Lower lobe of right lung (tissue), 2 donors: ENCODE data around the gene PTCD2. TPM values are rescaled to one million over a fixed set of nuclear protein-coding genes. Genes with fewer than 3 reads are reported as not detected.
A peak's percentile ranks its signal among the peaks of the same experiment; 100 is the strongest.

ENCODE experiments used
- ATAC-seq, 2 donors: fragments of 200-7000 bp; cut with Tn5 transposase; one replicate each; pipeline ENCODE4 v1.9.1; 2020 to 2022; ENCODE audit warnings: mild to moderate bottlenecking in 2 of 2, moderate library complexity in 2 of 2
- DNase-seq: peaks from one replicate; pipeline ENCODE4 v3.0.0-alpha.2; 2020
- H3K27ac ChIP-seq: fragments of 200-600 bp; one replicate; pipeline ENCODE4 v1.8.0; 2022
- H3K27me3 ChIP-seq: fragments of 200-600 bp; one replicate; pipeline ENCODE4 v1.8.0; 2022; ENCODE audit warnings: low read depth
- H3K36me3 ChIP-seq: fragments of 200-600 bp; one replicate; pipeline ENCODE4 v1.8.0; 2022; ENCODE audit warnings: mild to moderate bottlenecking
- H3K4me1 ChIP-seq: fragments of 200-600 bp; one replicate; pipeline ENCODE4 v1.8.0; 2022
- H3K4me3 ChIP-seq: fragments of 200-600 bp; one replicate; pipeline ENCODE4 v1.8.0; 2022; ENCODE audit warnings: mild to moderate bottlenecking
- H3K9me3 ChIP-seq: fragments of 200-600 bp; one replicate; pipeline ENCODE4 v1.8.0; 2022
- intact Hi-C: fragments of 100-400 bp; cut with DNase I; formaldehyde crosslinking; loops from one replicate; pipeline ENCODE4 v1.11.0; 2022
- total RNA-seq: library from RNA; stranded (reverse); fragmentation: NEBNext Ultra II Directional; extraction: Animal tissue kit (Norgen Biotek cat#: 25700); gene quantifications from one replicate; pipeline ENCODE4 v1.2.1, GENCODE V29; 2021
- TF ChIP-seq, protein P1 (sequence below): fragments of 200-600 bp; IDR thresholded peaks from one replicate; pipeline ENCODE4 v1.8.0; 2022; ENCODE audit warnings: antibody characterized with exemption, mild to moderate bottlenecking
- donor health status: DM: no; HTN: yes; CAD: no; lungs with severe emphysema.

PTCD2 gene
- total RNA-seq, 1 donor from 2014 or later = 5.9 TPM

DNA sequence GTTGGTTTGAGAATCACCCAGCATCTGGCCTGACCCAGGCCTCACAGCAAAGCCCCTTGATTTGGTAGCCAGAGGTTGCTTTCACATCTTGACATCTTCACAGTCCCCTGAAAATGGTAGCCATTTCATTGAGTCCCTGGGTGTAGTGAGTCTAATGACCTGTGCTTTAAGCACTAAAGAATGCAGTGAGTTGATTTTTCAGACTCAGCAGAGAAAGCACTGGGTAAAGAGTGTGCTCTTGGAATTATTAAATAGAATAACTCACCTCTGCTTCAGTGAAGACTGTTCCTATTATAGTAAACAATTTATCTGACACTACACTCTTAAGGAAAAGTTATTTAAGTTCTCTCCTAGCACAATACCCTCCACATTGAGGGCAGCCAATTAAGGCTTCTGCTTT, 56.2 kb downstream of the PTCD2 start:
- DNase-seq (no peak), ATAC-seq (no peak)
- Histone ChIP-seq H3K4me1 (peaks cover 15% of the 10 kb centered on the region), H3K27me3 (no peaks in the 10 kb centered on the region), H3K27ac (no peak overlapping the region), H3K36me3 (no peaks in the 10 kb centered on the region), H3K9me3 (no peaks in the 10 kb centered on the region), H3K4me3 (no peak overlapping the region)
- intact Hi-C loops = no loop called here
- TF ChIP-seq, protein P1, sequence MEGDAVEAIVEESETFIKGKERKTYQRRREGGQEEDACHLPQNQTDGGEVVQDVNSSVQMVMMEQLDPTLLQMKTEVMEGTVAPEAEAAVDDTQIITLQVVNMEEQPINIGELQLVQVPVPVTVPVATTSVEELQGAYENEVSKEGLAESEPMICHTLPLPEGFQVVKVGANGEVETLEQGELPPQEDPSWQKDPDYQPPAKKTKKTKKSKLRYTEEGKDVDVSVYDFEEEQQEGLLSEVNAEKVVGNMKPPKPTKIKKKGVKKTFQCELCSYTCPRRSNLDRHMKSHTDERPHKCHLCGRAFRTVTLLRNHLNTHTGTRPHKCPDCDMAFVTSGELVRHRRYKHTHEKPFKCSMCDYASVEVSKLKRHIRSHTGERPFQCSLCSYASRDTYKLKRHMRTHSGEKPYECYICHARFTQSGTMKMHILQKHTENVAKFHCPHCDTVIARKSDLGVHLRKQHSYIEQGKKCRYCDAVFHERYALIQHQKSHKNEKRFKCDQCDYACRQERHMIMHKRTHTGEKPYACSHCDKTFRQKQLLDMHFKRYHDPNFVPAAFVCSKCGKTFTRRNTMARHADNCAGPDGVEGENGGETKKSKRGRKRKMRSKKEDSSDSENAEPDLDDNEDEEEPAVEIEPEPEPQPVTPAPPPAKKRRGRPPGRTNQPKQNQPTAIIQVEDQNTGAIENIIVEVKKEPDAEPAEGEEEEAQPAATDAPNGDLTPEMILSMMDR = no peak

DNA sequence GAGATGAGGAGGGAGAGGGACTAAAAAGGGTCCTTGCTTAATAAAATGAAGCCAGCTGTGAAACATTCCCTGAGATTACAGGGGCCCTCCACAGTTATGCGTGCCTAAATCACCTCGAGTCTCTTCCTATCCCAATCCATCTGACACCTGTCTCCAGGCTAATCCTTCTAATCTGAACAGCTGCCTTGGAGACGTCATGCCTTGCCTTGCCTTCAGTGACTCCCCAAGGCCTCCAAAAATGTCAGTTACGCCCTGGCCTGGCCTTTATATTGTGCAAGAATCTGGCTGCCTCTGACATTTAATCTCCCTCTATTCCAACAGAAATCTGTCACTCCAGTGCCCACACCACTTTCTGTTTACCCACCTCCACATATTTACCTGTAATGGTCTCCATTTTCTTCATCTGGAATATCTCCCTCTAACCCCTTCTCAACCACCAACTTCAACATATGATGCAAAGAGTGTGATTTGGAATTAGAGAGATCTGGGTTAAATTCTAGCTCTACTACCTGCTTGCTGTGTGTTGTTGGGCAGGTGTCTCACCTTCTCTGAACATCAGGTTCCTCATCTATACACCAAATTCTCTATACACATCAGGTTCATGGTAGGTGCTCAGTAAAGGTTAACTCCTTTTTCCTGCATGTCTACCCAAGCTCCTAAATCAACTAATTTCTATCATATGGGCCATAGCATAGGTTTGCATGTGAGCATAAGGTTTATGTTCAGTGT, 57.9 kb downstream of the PTCD2 start:
- TF ChIP-seq, protein P1 = no peak
- intact Hi-C loops = no loop called here
- Histone ChIP-seq H3K27me3 (no peaks in the 10 kb centered on the region), H3K4me3 (no peak overlapping the region), H3K4me1 (peaks cover 15% of the 10 kb centered on the region), H3K36me3 (no peaks in the 10 kb centered on the region), H3K27ac (no peak overlapping the region), H3K9me3 (no peaks in the 10 kb centered on the region)
- peak in 1 of 2 donors; percentile 44 for ATAC-seq
- DNase-seq = no peak

DNA sequence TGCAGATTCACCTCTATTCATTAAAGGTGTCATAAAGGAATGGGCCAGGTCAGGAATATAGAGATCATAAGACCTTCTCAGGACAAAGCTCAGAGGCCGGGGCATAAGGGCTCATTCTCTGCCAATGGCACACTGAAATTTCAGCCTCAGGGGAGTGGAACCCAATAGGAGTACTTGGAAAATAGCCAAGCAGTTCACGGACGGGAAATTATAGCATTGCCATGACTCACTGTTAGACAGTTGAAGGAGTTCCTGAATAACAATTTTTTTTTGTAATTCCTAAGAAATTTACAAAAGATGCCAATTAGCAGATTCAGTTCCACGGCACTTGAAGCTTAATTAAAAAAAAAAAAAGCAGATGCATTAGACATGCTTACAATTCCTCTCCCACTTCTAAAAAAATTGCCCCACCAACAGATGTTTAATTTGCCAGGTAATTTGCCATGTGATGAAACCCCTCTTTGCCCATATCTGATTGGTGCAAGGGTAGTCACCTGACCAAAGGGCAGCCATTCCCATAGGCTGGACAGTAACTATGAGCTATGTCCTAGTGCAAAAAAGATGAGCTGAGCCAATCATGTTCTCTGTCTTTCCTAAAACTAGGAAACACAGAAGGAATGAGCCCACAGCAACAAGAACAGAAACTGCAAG, 58.6 kb downstream of the PTCD2 start:
- peaks cover 15% of the 10 kb centered on the region for H3K4me1 ChIP-seq
- intact Hi-C loops = no loop called here
- H3K4me3 ChIP-seq = no peak overlapping the region
- no peaks in the 10 kb centered on the region for H3K27me3 ChIP-seq
- TF ChIP-seq, protein P1 = no peak
- H3K27ac ChIP-seq = no peak overlapping the region
- ATAC-seq = peak in 1 of 2 donors; percentile 55
- no peak for DNase-seq
- H3K9me3 ChIP-seq = no peaks in the 10 kb centered on the region
- no peaks in the 10 kb centered on the region for H3K36me3 ChIP-seq

DNA sequence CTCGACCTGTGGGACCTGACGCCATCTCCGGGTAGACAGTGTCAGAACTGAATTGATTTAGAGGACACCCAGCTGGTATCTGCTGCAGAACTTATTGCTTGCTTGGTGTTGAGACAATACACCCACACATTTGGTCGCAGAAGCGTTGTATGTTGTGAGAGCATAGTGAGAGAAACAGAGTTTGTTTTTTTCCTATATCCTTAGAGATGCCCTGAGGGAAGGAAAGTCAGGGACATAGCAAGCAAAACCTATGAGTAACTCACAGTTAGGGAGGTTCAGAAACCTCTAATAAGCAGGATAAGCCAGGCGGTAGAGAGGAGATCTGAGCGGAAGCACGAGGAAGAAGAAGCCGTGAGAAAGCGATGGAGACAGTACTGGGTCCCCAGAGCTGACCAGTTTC, 59.8 kb downstream of the PTCD2 start:
- ATAC-seq (no peak), DNase-seq (no peak)
- Histone ChIP-seq H3K4me3 (no peak overlapping the region), H3K27ac (no peak overlapping the region), H3K4me1 (peaks cover 15% of the 10 kb centered on the region), H3K9me3 (no peaks in the 10 kb centered on the region), H3K27me3 (no peaks in the 10 kb centered on the region), H3K36me3 (no peaks in the 10 kb centered on the region)
- intact Hi-C loops = no loop called here
- TF ChIP-seq, protein P1 = no peak

DNA sequence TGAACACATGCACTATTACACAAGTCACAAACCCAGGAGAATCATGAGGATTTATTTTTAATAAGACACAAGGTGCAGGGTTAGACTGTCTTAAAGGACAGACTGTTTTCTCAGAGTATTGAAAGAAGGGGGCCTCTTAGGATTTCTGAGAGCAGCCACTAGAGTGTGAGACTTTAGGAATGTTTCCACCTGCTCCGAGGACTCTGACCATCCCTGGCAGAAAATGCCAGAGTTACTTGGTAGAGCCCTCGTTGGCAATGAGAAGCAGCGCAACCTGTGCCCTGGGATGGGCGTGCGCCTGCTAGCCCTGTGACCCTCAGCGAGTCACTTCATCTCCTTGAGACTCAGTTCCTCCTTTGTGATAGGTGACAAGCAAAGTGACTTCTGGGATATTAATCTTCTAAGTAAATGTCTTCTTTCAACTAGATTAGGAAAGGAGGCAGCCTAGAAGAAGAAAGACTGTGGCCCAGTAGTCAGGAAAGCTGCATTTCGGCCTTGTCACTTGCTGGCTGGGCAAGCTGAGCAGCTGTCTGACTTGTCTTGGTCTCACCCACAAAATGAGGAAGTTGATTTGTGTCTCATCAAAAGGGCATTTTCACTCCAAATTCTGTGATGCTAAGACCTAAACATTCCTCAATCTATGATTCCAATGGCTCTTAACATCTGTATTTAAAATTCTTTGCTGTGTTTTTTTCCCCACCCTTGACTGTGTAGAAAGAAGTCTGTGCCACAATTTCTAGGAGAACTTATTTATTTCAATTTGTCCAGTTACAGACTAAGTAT, 60.5 kb downstream of the PTCD2 start:
- H3K27me3 ChIP-seq = no peaks in the 10 kb centered on the region
- no peaks in the 10 kb centered on the region for H3K36me3 ChIP-seq
- peaks cover 15% of the 10 kb centered on the region for H3K4me1 ChIP-seq
- ATAC-seq = peak; percentile 27 to 47
- no peak overlapping the region for H3K4me3 ChIP-seq
- DNase-seq = peak; percentile 49
- peak overlapping the region; percentile 42 for H3K27ac ChIP-seq
- TF ChIP-seq, protein P1 = no peak
- H3K9me3 ChIP-seq = no peaks in the 10 kb centered on the region
- intact Hi-C loops = no loop called here
